CD1c-positive myeloid dendritic cell (primary cell): Measurements from ENCODE around the gene YRDC.

Experiments
- DNase-seq: peaks from one replicate; pipeline ENCODE4 v3.0.0-alpha.2; 2016; ENCODE audit errors: extremely low spot score

The YRDC gene

GRCh38 chr1:37822906-37823815 lies 15.2 kb upstream of the YRDC start:
- peak; percentile 52 for DNase-seq

DNA sequence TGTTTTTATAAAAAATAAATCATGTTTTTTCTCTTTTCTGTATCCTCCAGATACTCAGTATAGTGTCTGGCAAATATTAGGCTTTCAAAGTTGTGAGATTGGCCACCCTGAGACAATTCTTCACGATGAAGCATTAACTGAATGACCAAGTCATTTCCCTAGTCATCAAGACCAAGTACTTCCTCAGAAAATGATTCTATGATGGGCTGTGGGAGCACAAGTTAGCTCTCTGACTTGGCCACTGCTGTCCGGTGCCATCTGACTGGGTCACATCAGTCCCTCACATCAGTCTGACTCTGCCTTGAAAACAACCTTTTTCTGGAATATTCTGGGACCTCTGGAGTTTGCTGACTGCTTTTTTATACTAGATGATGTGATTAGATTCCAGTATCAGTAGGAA lies 13.5 kb upstream of the YRDC start:
- DNase-seq: peak; percentile 36

DNA sequence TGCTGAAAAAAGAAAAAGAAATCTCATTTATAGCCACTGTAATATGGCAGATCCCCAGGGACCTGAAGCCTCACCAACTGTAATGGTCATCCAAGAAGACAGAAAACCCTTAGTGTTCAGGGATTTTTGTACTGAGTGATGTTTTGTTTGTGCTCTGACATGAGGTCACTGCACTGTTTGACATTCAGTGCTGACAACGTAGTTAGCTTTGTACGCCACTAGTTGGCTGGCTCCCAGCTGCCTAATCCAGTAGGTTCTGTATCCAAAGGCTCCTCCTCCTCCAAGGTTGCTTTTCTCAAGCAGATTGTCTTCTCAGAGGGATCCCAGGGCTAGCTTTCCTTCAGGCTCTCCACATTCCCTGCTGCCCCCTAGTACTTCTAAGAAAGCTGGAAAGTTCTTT lies 9.5 kb upstream of the YRDC start:
- DNase-seq: no peak

GRCh38 chr1:37814252-37814651 lies 6.2 kb upstream of the YRDC start:
- no peak for DNase-seq

DNA sequence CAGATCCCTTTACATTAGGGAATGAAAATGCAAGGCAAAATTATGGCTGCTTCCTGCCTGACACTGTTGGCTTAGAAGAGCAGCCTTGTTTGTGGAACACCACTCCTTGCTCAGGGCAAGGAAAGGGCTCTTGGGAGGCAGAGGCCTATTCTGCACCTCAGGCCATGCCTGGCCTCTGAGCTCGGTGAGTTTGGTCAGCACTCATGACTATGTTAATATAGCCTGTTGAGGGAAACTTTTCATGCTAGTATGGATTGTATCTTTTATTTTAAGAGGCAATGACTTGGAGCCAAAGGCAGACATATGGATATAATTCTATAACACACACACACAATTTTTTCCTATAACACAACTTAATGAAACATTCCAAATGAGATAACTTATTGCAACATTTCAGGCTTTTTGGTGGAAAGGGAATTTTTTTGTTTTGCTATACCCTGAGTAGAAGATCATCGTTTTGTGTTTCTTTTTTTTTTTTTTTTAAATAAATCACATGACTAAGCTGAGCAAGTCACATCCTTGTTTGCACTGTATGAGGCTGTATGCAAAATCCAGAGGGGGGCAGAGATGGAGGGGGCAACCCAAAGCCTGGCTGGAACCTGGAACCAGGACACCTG lies 5.6 kb upstream of the YRDC start:
- no peak for DNase-seq

DNA sequence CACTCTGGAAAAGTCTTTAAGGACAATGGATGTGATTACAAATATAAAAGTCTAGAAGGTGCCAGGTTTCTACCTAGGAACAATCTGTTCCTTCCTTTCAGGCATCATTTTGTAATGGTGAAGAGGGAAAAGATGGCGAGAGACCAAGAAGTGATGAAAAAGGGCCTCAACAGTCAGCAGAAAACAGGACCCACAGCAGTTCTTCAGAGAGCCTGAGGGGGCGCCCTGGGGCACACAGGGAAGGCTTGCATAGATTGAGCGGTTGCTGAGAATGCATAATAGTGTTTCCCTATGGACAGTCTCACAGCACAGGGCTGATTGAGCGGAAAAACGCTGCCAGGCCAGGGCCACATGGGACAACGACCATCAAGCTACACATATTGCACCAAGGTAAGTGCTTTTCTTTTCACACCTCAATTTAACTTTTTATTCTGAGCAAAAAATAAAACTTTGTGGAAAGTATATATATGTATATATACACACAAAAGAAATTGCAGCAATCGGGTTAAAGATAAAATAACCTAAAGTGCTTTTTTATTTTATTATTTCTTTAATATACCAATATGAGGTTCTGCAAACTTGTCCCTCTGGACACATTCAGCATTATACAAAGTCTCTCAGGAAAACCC lies 3.1 kb upstream of the YRDC start:
- peak; percentile 79 for DNase-seq

DNA sequence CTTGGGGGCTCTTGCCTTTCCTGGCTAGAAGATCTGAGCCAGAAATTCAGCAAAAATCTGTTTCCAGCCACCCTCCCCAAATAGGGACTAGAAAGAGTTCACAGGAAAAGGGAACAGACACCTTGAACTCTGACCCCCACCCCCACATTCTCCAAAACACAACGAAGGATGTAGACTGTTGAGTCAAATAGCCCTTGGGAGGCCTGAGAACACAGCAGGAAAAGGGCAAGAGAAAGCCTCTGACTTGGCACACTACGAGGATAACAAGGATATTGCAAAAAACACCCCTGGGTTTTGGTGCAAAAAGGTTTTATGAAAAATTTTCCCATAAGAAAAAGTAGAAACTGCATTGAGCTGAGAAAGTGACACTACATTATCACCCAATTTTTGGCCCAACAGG lies 1.9 kb upstream of the YRDC start:
- DNase-seq: peak; percentile 89

GRCh38 chr1:37808369-37809319 lies 636 bp upstream of the YRDC start:
- DNase-seq: peak; percentile 74

DNA sequence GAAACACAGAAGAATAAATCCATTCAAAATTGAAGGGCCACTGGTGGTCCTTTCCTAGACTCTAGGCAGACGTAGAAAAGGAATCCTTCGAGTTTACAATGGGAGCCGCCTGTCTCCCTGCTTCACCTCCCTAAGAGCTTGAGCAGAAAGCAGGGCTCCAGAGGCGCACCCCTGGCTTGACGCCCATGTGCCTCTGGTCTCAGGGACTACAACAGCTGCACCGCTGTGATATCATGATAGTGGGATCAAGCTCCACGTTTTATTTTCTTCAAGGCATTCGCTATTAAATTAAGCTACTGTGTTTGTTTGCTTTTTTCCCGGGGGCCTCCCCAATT lies 821 bp downstream of the YRDC start:
- no peak for DNase-seq

DNA sequence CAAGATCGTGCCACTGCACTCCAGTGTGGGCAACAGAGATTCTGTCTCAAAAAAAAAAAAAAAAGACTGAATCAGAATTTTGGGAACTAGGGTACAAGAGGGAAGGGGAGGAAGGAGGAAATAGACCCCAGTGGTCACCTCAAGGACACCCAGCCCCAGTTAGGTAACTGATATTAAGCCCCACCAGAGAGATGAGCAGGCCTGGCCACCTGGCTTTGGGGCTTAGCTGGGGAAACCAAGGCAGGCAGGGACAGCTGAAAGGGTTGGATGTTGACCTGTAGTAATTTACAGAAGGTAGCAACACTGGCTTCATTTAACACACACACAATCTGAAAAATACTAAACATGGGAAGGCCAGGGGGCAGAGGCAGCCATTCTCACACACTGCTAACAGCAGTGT lies 5.6 kb downstream of the YRDC start:
- DNase-seq: no peak

- DNase-seq: no peak
These were observed 10.2 kb downstream of the YRDC start for GRCh38 chr1:37797750-37798345.

GRCh38 chr1:37795340-37796125 lies 12.5 kb downstream of the YRDC start:
- DNase-seq: peak; percentile 74

GRCh38 chr1:37794372-37795339 lies 13.4 kb downstream of the YRDC start:
- DNase-seq: no peak

- peak; percentile 88 for DNase-seq
These were observed 14.1 kb downstream of the YRDC start, which contains the start of gene MANEAL for GRCh38 chr1:37793773-37794371. Gene MANEAL, plus strand, starts transcription at chr1:37793847. Its CDS starts 336 bp downstream, at chr1:37794183.

- DNase-seq: no peak
These were observed 14.9 kb downstream of the YRDC start for GRCh38 chr1:37792943-37793686.

DNA sequence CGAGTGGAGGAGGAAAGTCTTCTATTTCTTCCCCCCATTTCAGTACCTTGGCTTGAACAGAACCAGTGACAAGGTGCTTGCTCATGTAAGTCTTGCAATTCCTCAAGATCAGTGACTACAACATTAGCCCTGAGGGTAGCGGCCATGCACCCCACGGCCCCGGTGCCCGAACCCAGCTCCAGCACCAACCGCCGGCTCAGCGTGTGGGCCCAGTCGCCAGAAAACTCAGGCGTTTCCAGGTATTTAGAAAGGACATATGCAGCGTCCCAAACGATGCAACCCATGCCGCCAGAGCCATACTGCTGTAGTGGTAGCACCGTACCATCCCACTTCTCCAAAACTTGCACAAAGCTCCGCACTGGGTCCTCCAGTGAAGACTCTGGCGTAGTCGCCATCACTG lies 25.5 kb downstream of the YRDC start:
- DNase-seq: no peak

GRCh38 chr1:37778654-37779053 lies 29.4 kb downstream of the YRDC start:
- DNase-seq: no peak

DNA sequence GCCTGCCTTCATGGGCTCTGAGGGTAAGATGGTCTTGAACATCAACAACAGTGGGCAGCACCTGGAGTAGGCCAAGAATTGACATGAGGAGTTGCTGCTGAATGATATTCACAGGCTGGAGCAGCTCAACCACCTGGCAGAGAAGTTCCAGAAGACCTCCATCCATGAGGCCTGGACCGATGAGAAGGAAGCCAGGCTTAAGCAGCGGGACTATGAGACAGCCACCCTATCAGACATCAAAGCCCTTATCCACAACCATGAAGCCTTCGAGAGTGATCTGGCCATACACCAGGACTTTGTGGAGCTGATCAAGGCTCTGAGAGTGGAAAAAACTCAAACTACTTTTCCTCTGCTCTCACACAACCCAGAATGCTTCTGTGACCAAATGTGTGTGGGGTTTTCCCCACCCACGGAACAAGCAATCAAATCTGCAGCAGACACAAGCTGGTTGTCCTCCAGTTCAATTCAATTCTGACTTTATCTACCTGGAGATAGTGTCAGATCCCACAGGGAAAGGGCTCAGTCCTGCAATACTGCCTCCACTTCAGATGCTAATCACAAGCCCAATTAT lies 31.0 kb downstream of the YRDC start:
- no peak for DNase-seq
